Spleen (tissue), 11 donors: ENCODE measurements around the gene EPB41L4A. TPM values are rescaled to one million over a fixed set of nuclear protein-coding genes. Genes with fewer than 3 reads are reported as not detected.
A peak's percentile ranks its signal among the peaks of the same experiment; 100 is the strongest.

Source experiments
- DNase-seq: peaks from one replicate; pipeline ENCODE4 v3.0.0-alpha.2; 2020
- H3K27ac ChIP-seq, 8 donors: fragments of 200-600 bp; sonication (generic) in 7 of 8; 1 replicate in 4 of 8; 2 replicates in 4 of 8; pipeline versions ENCODE4 v1.5.0 to v1.8.0; 2016 to 2021; ENCODE audit warnings: inconsistent platforms in 4 of 8, mild to moderate bottlenecking in 4 of 8, moderate library complexity in 1 of 8
- H3K27me3 ChIP-seq, 7 donors: fragments of 200-600 bp; sonication (generic) in 6 of 7; replicated peaks in 1 of 7; 1 replicate in 4 of 7; 2 replicates in 3 of 7; pipeline versions ENCODE4 v1.5.0 to v1.8.0; 2016 to 2021; ENCODE audit warnings: inconsistent platforms in 3 of 7, mild to moderate bottlenecking in 1 of 7
- H3K36me3 ChIP-seq, 6 donors: fragments of 200-600 bp; sonication (generic) in 5 of 6; 1 replicate in 4 of 6; 2 replicates in 2 of 6; pipeline versions ENCODE4 v1.5.0 to v1.8.0; 2016 to 2021; ENCODE audit warnings: inconsistent platforms in 2 of 6
- H3K4me1 ChIP-seq, 6 donors: fragments of 200-600 bp; sonication (generic) in 5 of 6; 1 replicate in 3 of 6; 2 replicates in 3 of 6; pipeline versions ENCODE4 v1.5.0 to v1.8.0; 2016 to 2021; ENCODE audit warnings: inconsistent platforms in 3 of 6
- H3K4me3 ChIP-seq, 8 donors: fragments of 200-600 bp; sonication (generic) in 7 of 8; 1 replicate in 4 of 8; 2 replicates in 4 of 8; pipeline versions ENCODE4 v1.5.0 to v1.8.0; 2016 to 2021; ENCODE audit warnings: inconsistent platforms in 4 of 8, mild to moderate bottlenecking in 4 of 8, moderate library complexity in 2 of 8
- H3K9me3 ChIP-seq, 8 donors: fragments of 200-600 bp; sonication (generic) in 7 of 8; 1 replicate in 4 of 8; 2 replicates in 4 of 8; pipeline versions ENCODE4 v1.5.0 to v1.8.0; 2016 to 2021; ENCODE audit warnings: inconsistent platforms in 4 of 8
- CTCF ChIP-seq, 11 experiments: fragments of 200-600 bp in 7 of 11; fragments of 450-650 bp in 4 of 11; sonication (generic) in 4 of 11; IDR thresholded peaks in 8 of 11; conservative IDR thresholded peaks in 3 of 11; 1 replicate in 7 of 11; 2 replicates in 4 of 11; pipeline versions ENCODE4 v1.4.0 to v1.8.0; 2016 to 2021; ENCODE audit warnings: antibody characterized with exemption in 11 of 11, inconsistent platforms in 4 of 11, mild to moderate bottlenecking in 1 of 11
- POLR2A ChIP-seq, 3 donors: fragments of 450-650 bp; IDR thresholded peaks; one replicate each; pipeline ENCODE4 v1.5.1; 2017; ENCODE audit warnings: antibody characterized with exemption in 3 of 3, mild to moderate bottlenecking in 1 of 3
- POLR2AphosphoS5 ChIP-seq, 3 donors: sonication (generic); formaldehyde crosslinking; IDR thresholded peaks; one replicate each; pipeline ENCODE4 v1.5.1; 2017; ENCODE audit warnings: antibody characterized with exemption in 3 of 3
- WGBS, 5 donors: extraction: QIAGEN DNeasy Blood & Tissue Kit in 3 of 5; methylation state at CpG; one replicate each; pipeline versions ENCODE4 v1.1.5 to v1.1.7; 2013 to 2018; 5-methylcytosine and 5-hydroxymethylcytosine counted together
- intact Hi-C: fragments of 100-400 bp; cut with DNase I; formaldehyde crosslinking; loops from one replicate; pipeline ENCODE4 v1.15.0; 2023; ENCODE audit warnings: low total_unique reads
- polyA plus RNA-seq, 3 donors: library from polyadenylated mRNA; stranded (reverse); fragments of 200-250 nt; gene quantifications; one replicate each; pipeline ENCODE4 v1.2.1, GENCODE V29; 2013
- total RNA-seq, 7 donors: library from RNA; depleted of rRNA in 3 of 7; stranded (reverse); fragments of >200 nt in 3 of 7; fragmentation: NEBNext Ultra II Directional in 4 of 7; extraction: Animal tissue kit (Norgen Biotek cat#: 25700) in 4 of 7; gene quantifications; one replicate each; pipeline versions ENCODE4 v1.1.0 to v1.2.1, GENCODE V29; 2016 to 2021
- donor health status: healthy with polysubstance abuse.
- donor health status: DM: no; HTN: no; CAD: no; lungs with moderate emphysema.
- donor health status: DM: no; HTN: no; CAD: no.
- donor health status: Bipolar disorder and iron deficiency.
- donor health status: healthy.
- donor health status: DM: no; HTN: no; CAD: no.
- donor health status: DM: yes; HTN: yes; CAD: no.

Gene EPB41L4A
- total and polyA plus RNA-seq, 10 donors, result 1.4 to 28.1 (median 12.2) TPM

GRCh38 chr5:112146323-112147226, 272.5 kb downstream of the EPB41L4A start:
- H3K36me3 ChIP-seq, result no peaks in the 10 kb centered on the region
- 50 to 63% (median 59%) methylated on average over 6 of the region's 6 CpGs for WGBS, 5 donors
- H3K4me1 ChIP-seq, result no peaks in the 10 kb centered on the region
- intact Hi-C loops, result loop anchor here (2.0 to 10.0 kb wide), 3 partner anchors 392 to 989 kb away; partner anchors contain the start of gene NREP
- no peak for DNase-seq
- H3K9me3 ChIP-seq, result peaks cover 0 to 4% (median 0%) of the 10 kb centered on the region in 8 donors
- H3K27me3 ChIP-seq, result no peaks in the 10 kb centered on the region
- no peak for TF ChIP-seq POLR2AphosphoS5 (IDR thresholded peaks at IDR 0.05)
- TF ChIP-seq CTCF (IDR thresholded peaks at IDR 0.05 in 8 of 11, conservative IDR thresholded peaks at IDR 0.05 in 3 of 11), result peak; percentile 37 to 85 (median 76)
- H3K27ac ChIP-seq, result no peak overlapping the region
- H3K4me3 ChIP-seq, result no peak overlapping the region

GRCh38 chr5:112143690-112144089, 275.4 kb downstream of the EPB41L4A start:
- intact Hi-C loops, result loop anchor here (10.0 kb wide), 1 partner anchor 389 kb away; the partner anchor contains the start of gene NREP
- no peaks in the 10 kb centered on the region for H3K27me3 ChIP-seq
- no peak overlapping the region for H3K27ac ChIP-seq
- H3K4me3 ChIP-seq, result no peak overlapping the region
- no peak for DNase-seq
- H3K36me3 ChIP-seq, result no peaks in the 10 kb centered on the region
- H3K9me3 ChIP-seq, result no peaks in the 10 kb centered on the region
- TF ChIP-seq POLR2A (IDR thresholded peaks at IDR 0.05) (no peak), POLR2AphosphoS5 (IDR thresholded peaks at IDR 0.05) (no peak), CTCF (IDR thresholded peaks at IDR 0.05 in 8 of 11, conservative IDR thresholded peaks at IDR 0.05 in 3 of 11) (no peak)
- no peaks in the 10 kb centered on the region for H3K4me1 ChIP-seq
- WGBS, 5 donors, result 76 to 97% (median 90%) methylated on average over 1 of the region's 1 CpG

- no peaks in the 10 kb centered on the region for H3K9me3 ChIP-seq
- intact Hi-C loops, result loop anchor here (10.0 kb wide), 1 partner anchor 388 kb away; the partner anchor contains the start of gene NREP
- no peak overlapping the region for H3K4me3 ChIP-seq
- no peak for DNase-seq
- no peaks in the 10 kb centered on the region for H3K36me3 ChIP-seq
- no peak for TF ChIP-seq POLR2A (IDR thresholded peaks at IDR 0.05)
- TF ChIP-seq POLR2AphosphoS5 (IDR thresholded peaks at IDR 0.05), result no peak
- TF ChIP-seq CTCF (IDR thresholded peaks at IDR 0.05 in 8 of 11, conservative IDR thresholded peaks at IDR 0.05 in 3 of 11), result no peak
- H3K4me1 ChIP-seq, result no peaks in the 10 kb centered on the region
- no peaks in the 10 kb centered on the region for H3K27me3 ChIP-seq
- H3K27ac ChIP-seq, result no peak overlapping the region
- 43 to 78% (median 63%) methylated on average over 3 of the region's 3 CpGs for WGBS, 5 donors
These were observed 276.3 kb downstream of the EPB41L4A start for GRCh38 chr5:112142769-112143270.

- H3K27me3 ChIP-seq, result no peaks in the 10 kb centered on the region
- no peaks in the 10 kb centered on the region for H3K36me3 ChIP-seq
- no peaks in the 10 kb centered on the region for H3K4me1 ChIP-seq
- DNase-seq, result no peak
- H3K9me3 ChIP-seq, result no peaks in the 10 kb centered on the region
- H3K27ac ChIP-seq, result no peak overlapping the region
- no peak overlapping the region for H3K4me3 ChIP-seq
- 89 to 95% (median 91%) methylated on average over 3 of the region's 3 CpGs for WGBS, 5 donors
- TF ChIP-seq POLR2A (IDR thresholded peaks at IDR 0.05) (no peak), POLR2AphosphoS5 (IDR thresholded peaks at IDR 0.05) (no peak), CTCF (IDR thresholded peaks at IDR 0.05 in 8 of 11, conservative IDR thresholded peaks at IDR 0.05 in 3 of 11) (no peak)
- intact Hi-C loops, result loop anchor here (10.0 kb wide), 1 partner anchor 387 kb away; the partner anchor contains the start of gene NREP
These were observed 277.5 kb downstream of the EPB41L4A start for GRCh38 chr5:112141582-112141981.
